Measurements from ENCODE around the gene DDX39B. TPM values are rescaled to one million over a fixed set of nuclear protein-coding genes. Genes with fewer than 3 reads are reported as not detected.
A peak's percentile ranks its signal among the peaks of the same experiment; 100 is the strongest.

Gene DDX39B
- total RNA-seq, 3 donors from 2014 or later (not counting 1 experiment from before 2014, with no cell fraction given): 506 to 571 (median 534) TPM

- H3K4me1 ChIP-seq (ENCODE audit: control insufficient read depth, insufficient read depth, low read length): peaks cover 89% of the 10 kb centered on the region
Observed at GRCh38 chr6:31576897-31577578, 35.2 kb upstream of the DDX39B start.

GRCh38 chr6:31575952-31576685 lies 34.3 kb upstream of the DDX39B start:
- 46% methylated on average over 6 of the region's 8 CpGs for WGBS (ENCODE audit: insufficient coverage)

More at GRCh38 chr6:31576897-31577578, 35.2 kb upstream of the DDX39B start:
- H3K4me1 Mint-ChIP-seq: peaks cover 85 to 95% of the 10 kb centered on the region in 2 donors
- H3K9me3 Mint-ChIP-seq: no peaks in the 10 kb centered on the region
- H3K4me3 Mint-ChIP-seq: peak overlapping the region; percentile 84
- H3K27me3 Mint-ChIP-seq (ENCODE audit: low read depth in 2 of 2): no peaks in the 10 kb centered on the region
- Histone ChIP-seq H3K4me3 (ENCODE audit: low read length) (peak overlapping the region; percentile 42), H3K27ac (ENCODE audit: low read length) (peak overlapping the region; percentile 94), H3K36me3 (ENCODE audit: control insufficient read depth, insufficient read depth, low read length) (peaks cover 10% of the 10 kb centered on the region), H3K27me3 (ENCODE audit: control insufficient read depth, insufficient read depth, low read length) (no peaks in the 10 kb centered on the region), H3K9me3 (ENCODE audit: control insufficient read depth, insufficient read depth, low read length) (no peaks in the 10 kb centered on the region)
- H3K36me3 Mint-ChIP-seq: no peaks in the 10 kb centered on the region
- WGBS (ENCODE audit: insufficient coverage): 47% methylated on average over 18 of the region's 19 CpGs
- DNase-seq (peak in 1 of 2 donors; percentile 75), ATAC-seq (peak; percentile 11 to 38 (median 36))
- intact Hi-C loops (cut with micrococcal nuclease): no loop called here
- H3K27ac Mint-ChIP-seq: peak overlapping the region; percentile 95 to 99
- no peak for TF ChIP-seq CTCF (IDR thresholded peaks at IDR 0.05)

GRCh38 chr6:31575335-31575901 lies 33.6 kb upstream of the DDX39B start, which contains the start of gene TNF:
Gene TNF (plus strand): TSS chr6:31575565. CDS start chr6:31575742, 177 bp downstream.
- peak in 1 of 2 donors; percentile 84 for DNase-seq
- intact Hi-C loops (cut with micrococcal nuclease): no loop called here
- no peak for TF ChIP-seq CTCF (IDR thresholded peaks at IDR 0.05)
- Mint-ChIP-seq H3K4me3 (peak within 1 kb of the TSS; percentile 84), H3K9me3 (no peaks in the 10 kb centered on the region), H3K27me3 (ENCODE audit: low read depth in 2 of 2) (no peaks in the 10 kb centered on the region), H3K27ac (peak within 1 kb of the TSS; percentile 95 to 99), H3K4me1 (peaks cover 76 to 89% of the 10 kb centered on the region in 2 donors), H3K36me3 (no peaks in the 10 kb centered on the region)
- Histone ChIP-seq H3K9me3 (ENCODE audit: control insufficient read depth, insufficient read depth, low read length) (no peaks in the 10 kb centered on the region), H3K27ac (ENCODE audit: low read length) (peak within 1 kb of the TSS; percentile 94), H3K4me3 (ENCODE audit: low read length) (peak within 1 kb of the TSS; percentile 42), H3K4me1 (ENCODE audit: control insufficient read depth, insufficient read depth, low read length) (peaks cover 97% of the 10 kb centered on the region), H3K36me3 (ENCODE audit: control insufficient read depth, insufficient read depth, low read length) (peaks cover 10% of the 10 kb centered on the region), H3K27me3 (ENCODE audit: control insufficient read depth, insufficient read depth, low read length) (no peaks in the 10 kb centered on the region)
- 16% methylated on average over 19 of the region's 19 CpGs for WGBS (ENCODE audit: insufficient coverage)
- peak; percentile 8 to 24 (median 9) for ATAC-seq

More at GRCh38 chr6:31575952-31576685, 34.3 kb upstream of the DDX39B start:
- Histone ChIP-seq H3K27me3 (ENCODE audit: control insufficient read depth, insufficient read depth, low read length) (no peaks in the 10 kb centered on the region), H3K36me3 (ENCODE audit: control insufficient read depth, insufficient read depth, low read length) (peaks cover 10% of the 10 kb centered on the region), H3K4me1 (ENCODE audit: control insufficient read depth, insufficient read depth, low read length) (peaks cover 95% of the 10 kb centered on the region), H3K9me3 (ENCODE audit: control insufficient read depth, insufficient read depth, low read length) (no peaks in the 10 kb centered on the region), H3K4me3 (ENCODE audit: low read length) (peak overlapping the region; percentile 42), H3K27ac (ENCODE audit: low read length) (peak overlapping the region; percentile 94)
- H3K4me1 Mint-ChIP-seq: peaks cover 83 to 92% of the 10 kb centered on the region in 2 donors
- TF ChIP-seq CTCF (IDR thresholded peaks at IDR 0.05): no peak
- intact Hi-C loops (cut with micrococcal nuclease): no loop called here
- H3K27me3 Mint-ChIP-seq (ENCODE audit: low read depth in 2 of 2): no peaks in the 10 kb centered on the region
- H3K4me3 Mint-ChIP-seq: peak overlapping the region; percentile 84
- H3K9me3 Mint-ChIP-seq: no peaks in the 10 kb centered on the region
- peak overlapping the region; percentile 95 to 99 for H3K27ac Mint-ChIP-seq
- peak in 1 of 2 donors; percentile 39 for DNase-seq
- ATAC-seq: no peak
- H3K36me3 Mint-ChIP-seq: no peaks in the 10 kb centered on the region
